Mesendoderm (in vitro differentiated cells): Measurements from ENCODE around the gene CREBL2. TPM values are rescaled to one million over a fixed set of nuclear protein-coding genes. Genes with fewer than 3 reads are reported as not detected.
A peak's percentile ranks its signal among the peaks of the same experiment; 100 is the strongest.

Experiments
- DNase-seq: peaks from one replicate; pipeline ENCODE4 v3.0.0; 2013
- H2AK5ac ChIP-seq: 2 replicates; pipeline ENCODE4 v1.6.1; 2013; ENCODE audit warnings: low read length, inconsistent platforms
- H2BK120ac ChIP-seq: 2 replicates; pipeline ENCODE4 v1.6.1; 2013; ENCODE audit warnings: low read depth, mild to moderate bottlenecking, low read length, moderate library complexity, mixed read lengths
- H2BK15ac ChIP-seq: replicated peaks from 2 replicates; pipeline ENCODE4 v1.6.1; 2013; ENCODE audit warnings: low read depth, mild to moderate bottlenecking, moderate library complexity
- H2BK5ac ChIP-seq: 2 replicates; pipeline ENCODE4 v1.6.1; 2013; ENCODE audit warnings: low read length, inconsistent platforms
- H3K18ac ChIP-seq: 2 replicates; pipeline ENCODE4 v1.6.1; 2013; ENCODE audit warnings: mild to moderate bottlenecking, low read length, mixed read lengths
- H3K23ac ChIP-seq: one replicate; pipeline ENCODE4 v1.6.1; 2013; ENCODE audit warnings: low read length
- H3K27ac ChIP-seq: 2 replicates; pipeline ENCODE4 v1.5.1; 2013; ENCODE audit warnings: low read depth, mild to moderate bottlenecking, inconsistent platforms, low read length, moderate library complexity
- H3K27me3 ChIP-seq: 2 replicates; pipeline ENCODE4 v1.6.1; 2013; ENCODE audit warnings: low read length, control low read depth, mild to moderate bottlenecking, inconsistent platforms; ENCODE audit not compliant: insufficient read depth, poor library complexity
- H3K36me3 ChIP-seq: 2 replicates; pipeline ENCODE4 v1.6.1; 2013; ENCODE audit warnings: low read length, inconsistent platforms; ENCODE audit not compliant: control insufficient read depth, insufficient read depth
- H3K4ac ChIP-seq: one replicate; pipeline ENCODE4 v1.6.1; 2013; ENCODE audit warnings: low read depth, mild to moderate bottlenecking, low read length, moderate library complexity
- H3K4me1 ChIP-seq: 2 replicates; pipeline ENCODE4 v1.6.1; 2013; ENCODE audit warnings: low read depth, low read length, inconsistent platforms; ENCODE audit not compliant: control insufficient read depth
- H3K4me2 ChIP-seq: 2 replicates; pipeline ENCODE4 v1.6.1; 2013; ENCODE audit warnings: low read length
- H3K4me3 ChIP-seq: 2 replicates; pipeline ENCODE4 v1.5.1; 2013; ENCODE audit warnings: mild to moderate bottlenecking, low read length
- H3K56ac ChIP-seq: one replicate; pipeline ENCODE4 v1.6.1; 2013; ENCODE audit warnings: low read length
- H3K79me1 ChIP-seq: 2 replicates; pipeline ENCODE4 v1.6.1; 2013; ENCODE audit warnings: low read length, inconsistent platforms
- H3K79me2 ChIP-seq: 2 replicates; pipeline ENCODE4 v1.6.1; 2013; ENCODE audit warnings: mild to moderate bottlenecking, low read length; ENCODE audit not compliant: control insufficient read depth, insufficient read depth
- H3K9ac ChIP-seq: 2 replicates; pipeline ENCODE4 v1.6.1; 2013; ENCODE audit warnings: low read length, inconsistent platforms
- H4K5ac ChIP-seq: one replicate; pipeline ENCODE4 v1.6.1; 2013; ENCODE audit warnings: low read length
- H4K8ac ChIP-seq: one replicate; pipeline ENCODE4 v1.6.1; 2013; ENCODE audit warnings: low read depth, mild to moderate bottlenecking, control low read depth, low read length, moderate library complexity
- WGBS: extraction: QIAGEN DNeasy Blood & Tissue Kit; methylation state at CpG from one replicate; pipeline ENCODE4 v1.1.7; 2013; ENCODE audit warnings: low lambda C conversion rate, missing lambda C conversion rate; ENCODE audit not compliant: insufficient coverage; ENCODE audit errors: extremely low coverage; 5-methylcytosine and 5-hydroxymethylcytosine counted together
- polyA plus RNA-seq, 2 experiments: library from polyadenylated mRNA; stranded (reverse); fragments of 200-250 nt; gene quantifications; one replicate each; pipeline ENCODE4 v1.2.3, GENCODE V29; 2013

The CREBL2 gene, protein sequence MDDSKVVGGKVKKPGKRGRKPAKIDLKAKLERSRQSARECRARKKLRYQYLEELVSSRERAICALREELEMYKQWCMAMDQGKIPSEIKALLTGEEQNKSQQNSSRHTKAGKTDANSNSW
- polyA plus RNA-seq (2013, experiment 1 of 2) = 12.4 TPM
- 12.0 TPM for polyA plus RNA-seq (2013, experiment 2 of 2)

DNA sequence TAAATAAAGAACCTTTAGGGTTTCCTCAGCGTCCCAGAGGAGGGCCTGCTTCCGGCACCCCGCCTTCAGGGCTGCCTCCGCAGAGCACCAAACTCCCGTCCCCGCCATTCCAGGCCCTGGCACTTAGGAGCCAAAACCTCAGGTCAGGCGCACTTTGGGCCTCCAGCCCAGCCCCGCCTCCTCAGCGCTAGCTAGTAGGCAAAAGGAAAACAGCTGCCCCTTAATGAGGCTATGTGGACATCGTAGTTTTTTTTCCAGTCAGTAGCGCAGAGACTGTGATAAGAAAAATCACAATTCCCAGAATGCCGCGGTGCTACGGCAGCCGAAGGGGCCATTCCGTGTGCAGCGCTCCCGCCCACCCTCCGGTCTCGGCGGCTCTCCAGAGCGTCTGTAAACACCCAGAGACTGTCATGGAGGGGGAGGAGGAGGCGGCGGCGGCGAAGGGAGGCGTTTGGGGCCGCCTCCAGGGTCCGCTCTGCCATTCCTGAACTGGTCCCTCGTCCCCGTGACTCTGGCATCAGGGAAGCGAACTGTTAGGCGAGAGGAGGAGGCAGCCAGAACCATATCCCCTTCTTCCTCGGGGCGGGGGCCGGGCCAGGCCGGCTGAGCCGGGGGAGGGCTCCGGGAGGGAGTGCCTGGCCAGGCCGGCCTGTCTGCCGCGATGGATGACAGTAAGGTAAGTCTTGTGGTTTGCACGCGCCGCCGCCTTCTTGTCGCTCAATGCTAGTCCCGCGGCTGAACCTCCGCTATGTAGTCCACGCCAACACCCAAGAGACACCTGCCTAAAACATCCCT is at the start of gene CREBL2:
TSS of gene CREBL2 (plus strand) at position 365 of the 795 bp plus-strand sequence. CDS start at position 662, 297 bp downstream.
- Histone ChIP-seq H2BK15ac (no peak within 1 kb of the TSS), H3K23ac (no peak within 1 kb of the TSS), H3K9ac (peak within 1 kb of the TSS; percentile 74), H3K27me3 (no peaks in the 10 kb centered on the region), H3K18ac (peak within 1 kb of the TSS; percentile 35), H3K79me2 (no peaks in the 10 kb centered on the region), H3K36me3 (no peaks in the 10 kb centered on the region), H3K27ac (peak within 1 kb of the TSS; percentile 91), H2BK5ac (peak within 1 kb of the TSS; percentile 24), H3K4me2 (peak within 1 kb of the TSS; percentile 90), H3K79me1 (no peaks in the 10 kb centered on the region), H3K56ac (peak within 1 kb of the TSS; percentile 92), H3K4ac (no peak within 1 kb of the TSS), H3K4me3 (peak within 1 kb of the TSS; percentile 63), H3K4me1 (no peaks in the 10 kb centered on the region), H4K8ac (peak within 1 kb of the TSS; percentile 78), H4K5ac (no peak within 1 kb of the TSS), H2AK5ac (no peak within 1 kb of the TSS), H2BK120ac (no peak within 1 kb of the TSS)
- no CpG with 5 or more reads among the region's 51 CpGs for WGBS
- DNase-seq = peak; percentile 97

DNA sequence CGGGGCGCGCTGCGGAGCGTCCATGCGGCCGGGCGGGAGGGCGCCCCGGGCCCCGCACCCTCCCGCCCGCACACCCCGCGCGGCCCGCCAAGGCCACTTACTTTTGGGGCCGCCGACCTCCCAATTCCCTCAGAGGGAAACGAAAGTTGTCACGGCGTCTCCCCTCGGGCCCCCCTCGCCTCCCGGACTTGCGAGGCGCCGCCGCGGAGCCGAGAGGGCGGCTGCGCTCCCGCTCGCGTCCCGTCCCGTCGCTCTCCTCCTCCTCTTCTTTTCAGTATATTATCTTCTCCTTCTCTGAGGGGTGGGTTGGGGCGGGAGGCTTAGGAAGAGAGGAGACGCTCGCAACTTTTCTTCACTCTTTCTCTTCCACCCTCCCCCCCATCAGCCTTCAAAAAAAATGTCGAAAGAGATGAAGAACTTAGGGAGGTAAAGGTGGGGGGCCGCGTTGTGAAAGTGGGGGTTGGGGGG is 49.6 kb upstream of the CREBL2 start:
- no peak overlapping the region for H2BK5ac ChIP-seq
- peak; percentile 81 for DNase-seq
- H4K8ac ChIP-seq = peak overlapping the region; percentile 99
- H3K23ac ChIP-seq = no peak overlapping the region
- H2BK120ac ChIP-seq = peak overlapping the region; percentile 29
- H4K5ac ChIP-seq = no peak overlapping the region
- no CpG with 5 or more reads among the region's 45 CpGs for WGBS
- peak overlapping the region; percentile 82 for H3K4me3 ChIP-seq
- no peak overlapping the region for H2AK5ac ChIP-seq
- H3K79me2 ChIP-seq = peaks cover 16% of the 10 kb centered on the region
- peaks cover 4% of the 10 kb centered on the region for H3K79me1 ChIP-seq
- no peaks in the 10 kb centered on the region for H3K27me3 ChIP-seq
- H3K4ac ChIP-seq = peak overlapping the region; percentile 98
- H3K9ac ChIP-seq = peak overlapping the region; percentile 87
- H2BK15ac ChIP-seq = peak overlapping the region; percentile 93
- H3K36me3 ChIP-seq = no peaks in the 10 kb centered on the region
- peaks cover 4% of the 10 kb centered on the region for H3K4me1 ChIP-seq
- H3K18ac ChIP-seq = peak overlapping the region; percentile 100
- H3K56ac ChIP-seq = peak overlapping the region; percentile 95
- H3K4me2 ChIP-seq = no peak overlapping the region
- H3K27ac ChIP-seq = peak overlapping the region; percentile 97

DNA sequence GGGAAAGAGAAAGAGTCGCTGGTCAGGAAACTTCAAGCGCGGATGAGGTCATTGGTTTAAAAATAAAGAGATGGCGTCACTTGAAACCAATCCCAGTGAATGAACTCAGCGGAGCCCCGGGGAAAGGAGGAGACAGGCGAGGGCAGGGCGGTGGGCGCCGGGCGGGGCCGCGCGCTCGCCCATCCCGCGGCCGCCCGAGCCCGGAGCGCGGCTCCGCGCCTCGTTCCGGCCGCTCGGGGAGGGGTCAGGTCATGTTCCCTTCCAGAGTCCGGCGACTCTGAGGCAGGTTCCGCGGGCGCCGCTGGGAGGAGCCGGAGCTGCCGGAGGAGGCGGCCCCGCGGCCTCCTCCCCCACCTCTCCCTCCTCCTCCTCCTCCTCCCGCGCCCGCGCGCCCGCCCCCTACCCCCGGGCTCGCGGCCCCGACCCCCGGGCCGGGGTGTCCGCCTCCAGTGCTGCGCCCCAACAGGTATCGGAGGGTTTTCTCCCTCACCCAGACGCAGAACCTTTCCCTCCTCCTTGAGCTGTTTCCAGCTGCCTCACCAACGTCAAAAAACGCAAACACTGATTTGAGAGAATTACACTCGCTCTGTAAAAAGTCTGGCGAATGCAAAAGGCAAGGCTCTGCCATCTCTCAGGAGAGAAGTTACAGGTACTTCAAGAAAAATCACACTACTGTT is 49.0 kb upstream of the CREBL2 start, which contains the start of gene DUSP16:
TSS of gene DUSP16 (minus strand) at position 279 of the 677 bp plus-strand sequence. CDS start 41,765 bp downstream, outside the sequence.
- H2BK15ac ChIP-seq = peak within 1 kb of the TSS; percentile 93
- H3K56ac ChIP-seq = peak within 1 kb of the TSS; percentile 95
- H3K27ac ChIP-seq = peak within 1 kb of the TSS; percentile 97
- no peaks in the 10 kb centered on the region for H3K36me3 ChIP-seq
- H2AK5ac ChIP-seq = no peak within 1 kb of the TSS
- peak within 1 kb of the TSS; percentile 99 for H4K8ac ChIP-seq
- H3K4me1 ChIP-seq = peaks cover 2% of the 10 kb centered on the region
- peak within 1 kb of the TSS; percentile 21 for H4K5ac ChIP-seq
- H3K23ac ChIP-seq = peak within 1 kb of the TSS; percentile 99
- H3K79me2 ChIP-seq = peaks cover 13% of the 10 kb centered on the region
- no CpG with 5 or more reads among the region's 59 CpGs for WGBS
- H3K27me3 ChIP-seq = no peaks in the 10 kb centered on the region
- H3K4me2 ChIP-seq = peak within 1 kb of the TSS; percentile 63
- H3K79me1 ChIP-seq = peaks cover 2% of the 10 kb centered on the region
- peak within 1 kb of the TSS; percentile 87 for H3K9ac ChIP-seq
- H2BK5ac ChIP-seq = no peak within 1 kb of the TSS
- peak within 1 kb of the TSS; percentile 36 for H2BK120ac ChIP-seq
- peak within 1 kb of the TSS; percentile 100 for H3K18ac ChIP-seq
- H3K4ac ChIP-seq = peak within 1 kb of the TSS; percentile 98
- peak; percentile 99 for DNase-seq
- H3K4me3 ChIP-seq = peak within 1 kb of the TSS; percentile 82

DNA sequence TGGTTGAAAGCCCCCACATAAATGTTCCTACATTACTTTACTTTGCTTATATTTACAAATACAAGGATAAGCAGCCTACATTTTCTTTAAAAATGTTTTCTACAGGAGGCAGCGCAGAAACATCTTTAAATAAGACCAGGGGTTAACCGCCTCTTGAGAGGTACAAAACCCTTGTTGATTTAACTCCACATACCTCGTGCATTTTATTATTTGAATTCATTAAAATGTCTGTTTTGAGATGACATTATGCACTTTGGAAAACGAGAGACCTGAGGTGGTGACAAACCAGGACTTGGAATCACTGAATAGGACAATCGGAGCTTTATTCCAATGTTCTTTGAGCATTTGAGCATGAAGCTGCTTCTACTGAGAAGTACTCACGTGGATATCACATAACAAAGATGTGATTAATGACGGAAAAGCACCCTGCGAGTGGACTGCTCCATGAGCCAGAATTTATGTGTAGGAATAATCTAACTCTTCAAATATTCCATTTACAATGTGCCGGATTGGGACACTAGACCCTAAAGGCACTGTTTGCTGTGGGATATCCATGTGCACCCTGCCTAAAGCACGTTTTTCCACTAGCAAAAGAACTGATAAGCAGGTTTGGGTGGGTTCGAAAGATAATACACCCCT is 48.3 kb upstream of the CREBL2 start:
- H3K23ac ChIP-seq = no peak overlapping the region

DNA sequence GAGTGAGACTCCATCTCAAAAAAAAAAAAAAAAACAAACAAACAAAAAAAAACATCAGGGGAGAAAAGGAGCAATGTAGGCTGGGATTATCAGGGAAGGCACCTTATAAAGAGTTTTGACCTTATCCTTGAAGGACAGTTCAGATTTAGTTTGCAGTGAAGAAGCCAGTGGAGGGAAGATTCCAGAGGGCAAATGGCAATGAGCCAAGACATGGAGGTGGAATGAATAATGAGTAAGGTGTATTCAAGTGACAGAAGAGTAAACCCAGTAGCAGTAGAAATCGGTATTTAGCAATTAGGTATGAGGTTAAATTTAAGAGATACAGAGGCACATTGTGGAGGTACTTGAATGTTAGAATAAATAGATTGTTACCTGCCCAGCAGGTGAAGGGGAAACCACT is 46.8 kb upstream of the CREBL2 start:
- no peak overlapping the region for H3K4ac ChIP-seq
- H2BK15ac ChIP-seq = no peak overlapping the region
- no peak overlapping the region for H2AK5ac ChIP-seq
- no peak overlapping the region for H3K18ac ChIP-seq
- no peak overlapping the region for H4K8ac ChIP-seq
- no CpG with 5 or more reads among the region's 1 CpG for WGBS
- H3K56ac ChIP-seq = no peak overlapping the region
- no peak overlapping the region for H3K4me3 ChIP-seq
- no peak overlapping the region for H3K9ac ChIP-seq
- H3K27me3 ChIP-seq = no peaks in the 10 kb centered on the region
- H3K79me2 ChIP-seq = peaks cover under 1% of the 10 kb centered on the region
- H2BK5ac ChIP-seq = no peak overlapping the region
- no peak overlapping the region for H2BK120ac ChIP-seq
- no peak for DNase-seq
- H3K36me3 ChIP-seq = no peaks in the 10 kb centered on the region
- H3K4me1 ChIP-seq = no peaks in the 10 kb centered on the region
- no peak overlapping the region for H3K23ac ChIP-seq
- no peaks in the 10 kb centered on the region for H3K79me1 ChIP-seq
- H4K5ac ChIP-seq = no peak overlapping the region
- no peak overlapping the region for H3K4me2 ChIP-seq
- H3K27ac ChIP-seq = no peak overlapping the region

More for the DNA sequence above, 48.3 kb upstream of the CREBL2 start:
- Histone ChIP-seq H2AK5ac (no peak overlapping the region), H2BK15ac (peak overlapping the region; percentile 43), H3K4me2 (peak overlapping the region; percentile 63), H3K27me3 (no peaks in the 10 kb centered on the region), H3K18ac (peak overlapping the region; percentile 68), H3K27ac (peak overlapping the region; percentile 71), H3K4me1 (no peaks in the 10 kb centered on the region), H4K8ac (no peak overlapping the region), H3K4ac (peak overlapping the region; percentile 79), H4K5ac (peak overlapping the region; percentile 21), H3K79me2 (peaks cover 8% of the 10 kb centered on the region), H3K4me3 (no peak overlapping the region), H2BK120ac (peak overlapping the region; percentile 36), H3K36me3 (no peaks in the 10 kb centered on the region), H2BK5ac (no peak overlapping the region), H3K79me1 (no peaks in the 10 kb centered on the region), H3K9ac (peak overlapping the region; percentile 74), H3K56ac (no peak overlapping the region)
- DNase-seq = no peak
- no CpG with 5 or more reads among the region's 11 CpGs for WGBS
